ENCODE results near the gene LTF. TPM values are rescaled to one million over a fixed set of nuclear protein-coding genes. Genes with fewer than 3 reads are reported as not detected.
A peak's percentile ranks its signal among the peaks of the same experiment; 100 is the strongest.

Gene LTF
- total and polyA plus RNA-seq, 9 of the 15 experiments (the other 6 are each of a cell fraction or from before 2014, with no cell fraction given) = 0.07 TPM; not detected in 8

GRCh38 chr3:46488735-46489361 lies 24.1 kb upstream of the LTF start (continued):
- no peak for TF ChIP-seq GTF2A2 (tag; IDR thresholded peaks at IDR 0.05)
- TF ChIP-seq ZNF707 (CRISPR knock-in tag; conservative IDR thresholded peaks at IDR 0.05) = no peak
- TF ChIP-seq ZNF197 (CRISPR knock-in tag; IDR thresholded peaks at IDR 0.05; ENCODE audit: low read depth) = 0 out of 2 replicates have a peak, but pooled peaks have one; percentile 40
- TF ChIP-seq CREB3 (tag; conservative IDR thresholded peaks at IDR 0.05; ENCODE audit: low read depth) = no peak
- TF ChIP-seq ZNF76 (CRISPR knock-in tag; IDR thresholded peaks at IDR 0.05; ENCODE audit: borderline replicate concordance) = 0 out of 2 replicates have a peak, but pooled peaks have one; percentile 10
- no peak for TF ChIP-seq MCM5 (IDR thresholded peaks at IDR 0.05; ENCODE audit: low read depth)
- no peak for TF ChIP-seq RHOXF2B (CRISPR knock-in tag; conservative IDR thresholded peaks at IDR 0.05)
- no peak for TF ChIP-seq ID3 (CRISPR knock-in tag; IDR thresholded peaks at IDR 0.05)
- TF ChIP-seq ID3 (tag; IDR thresholded peaks at IDR 0.05) = peak; percentile 99
- TF ChIP-seq KDM1A (IDR thresholded peaks at IDR 0.05) = peak; percentile 12 to 70; a peak in 1 of 4 replicates
- TF ChIP-seq MNT (conservative IDR thresholded peaks at IDR 0.05) = no peak; a peak in 1 of 4 replicates
- no peak for TF ChIP-seq ZNF778 (CRISPR knock-in tag; IDR thresholded peaks at IDR 0.05)
- no peak; the same call in 1 of the 2 replicates for TF ChIP-seq SIN3B (IDR thresholded peaks at IDR 0.05; ENCODE audit: low read depth)
- peak; percentile 97 for TF ChIP-seq CC2D1A (IDR thresholded peaks at IDR 0.05)
- no peak for TF ChIP-seq ETS2 (tag; IDR thresholded peaks at IDR 0.05; ENCODE audit: borderline replicate concordance, poor library complexity, severe bottlenecking)
- TF ChIP-seq LARP7 (IDR thresholded peaks at IDR 0.05) = no peak
- no peak for TF ChIP-seq USF2 (CRISPR knock-in tag; IDR thresholded peaks at IDR 0.05)
- TF ChIP-seq ASH1L (IDR thresholded peaks at IDR 0.05; ENCODE audit: borderline replicate concordance, low read depth, partially characterized antibody) = no peak

Data from K562 (cell line).